ENCODE measurements around the gene SUV39H1.
"Not testable (repeated sequence)": the region's sequence is repeated elsewhere in the genome, so short reads cannot be mapped to it uniquely, and the experiment has no call there.

- TF ChIP-seq POLR2A, CTCF (IDR thresholded peaks at IDR 0.05): not testable (repeated sequence)
These were observed 41.8 kb upstream of the SUV39H1 start for GRCh38 chrX:48654746-48655145.
